Body of pancreas (tissue), 4 donors: ENCODE data around the gene DNAH8.

ENCODE experiments used
- CTCF ChIP-seq, 7 experiments: fragments of 450-650 bp in 4 of 7; fragments of 200-600 bp in 3 of 7; sonication (generic) in 3 of 7; IDR thresholded peaks; one replicate each; pipeline ENCODE4 v1.5.1; 2016 to 2019; ENCODE audit warnings: antibody characterized with exemption in 7 of 7
- POLR2A ChIP-seq, 3 donors: fragments of 450-650 bp; IDR thresholded peaks; one replicate each; pipeline ENCODE4 v1.6.1; 2016; ENCODE audit warnings: antibody characterized with exemption in 3 of 3, mild to moderate bottlenecking in 2 of 3

GRCh38 chr6:38938741-38939140, 223.6 kb downstream of the DNAH8 start:
- TF ChIP-seq POLR2A (IDR thresholded peaks at IDR 0.05) = no peak
- no peak for TF ChIP-seq CTCF (IDR thresholded peaks at IDR 0.05)
